Esophagus squamous epithelium (tissue), 4 donors: ENCODE results near the gene PET100.
A peak's percentile ranks its signal among the peaks of the same experiment; 100 is the strongest.

Experiments used
- POLR2A ChIP-seq, 4 donors: fragments of 450-650 bp; IDR thresholded peaks; one replicate each; pipeline ENCODE4 v1.6.1; 2017; ENCODE audit warnings: antibody characterized with exemption in 4 of 4, mild to moderate bottlenecking in 4 of 4, moderate library complexity in 3 of 4
- TF ChIP-seq, protein P1 (sequence below), 6 experiments: fragments of 450-650 bp in 4 of 6; fragments of 200-600 bp in 2 of 6; sonication (generic) in 2 of 6; IDR thresholded peaks; one replicate each; pipeline ENCODE4 v1.5.1; 2016 to 2019; ENCODE audit warnings: antibody characterized with exemption in 6 of 6, mild to moderate bottlenecking in 4 of 6, moderate library complexity in 4 of 6

DNA sequence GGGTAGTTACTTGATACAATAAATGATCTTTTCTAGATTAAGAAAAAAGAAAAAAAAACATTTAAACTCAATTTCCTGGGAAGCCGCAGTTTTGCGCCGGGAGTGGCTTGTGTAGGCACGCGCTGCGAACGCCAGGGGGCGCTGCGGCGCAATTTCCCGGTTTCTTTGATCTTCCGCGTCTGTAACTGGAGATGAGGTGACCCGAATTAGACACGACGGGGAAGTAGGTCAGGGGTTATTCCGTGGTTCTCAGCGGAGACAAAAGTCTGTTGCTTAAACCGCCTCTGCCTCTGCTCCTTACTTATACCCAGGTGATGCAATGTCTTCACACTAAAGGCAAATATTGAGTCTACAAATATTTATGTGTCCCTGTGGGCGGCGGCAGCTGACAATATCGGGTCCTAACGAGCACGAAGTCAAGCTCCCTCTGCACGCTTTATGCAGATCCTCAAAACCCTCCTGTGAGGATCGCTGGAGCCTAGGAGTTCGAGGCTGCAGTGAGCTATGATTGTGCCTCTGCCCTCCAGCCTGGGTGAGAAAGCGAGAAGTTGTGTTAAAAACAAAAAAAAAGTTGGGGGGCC, 22.6 kb downstream of the PET100 start:
- TF ChIP-seq, protein P1, sequence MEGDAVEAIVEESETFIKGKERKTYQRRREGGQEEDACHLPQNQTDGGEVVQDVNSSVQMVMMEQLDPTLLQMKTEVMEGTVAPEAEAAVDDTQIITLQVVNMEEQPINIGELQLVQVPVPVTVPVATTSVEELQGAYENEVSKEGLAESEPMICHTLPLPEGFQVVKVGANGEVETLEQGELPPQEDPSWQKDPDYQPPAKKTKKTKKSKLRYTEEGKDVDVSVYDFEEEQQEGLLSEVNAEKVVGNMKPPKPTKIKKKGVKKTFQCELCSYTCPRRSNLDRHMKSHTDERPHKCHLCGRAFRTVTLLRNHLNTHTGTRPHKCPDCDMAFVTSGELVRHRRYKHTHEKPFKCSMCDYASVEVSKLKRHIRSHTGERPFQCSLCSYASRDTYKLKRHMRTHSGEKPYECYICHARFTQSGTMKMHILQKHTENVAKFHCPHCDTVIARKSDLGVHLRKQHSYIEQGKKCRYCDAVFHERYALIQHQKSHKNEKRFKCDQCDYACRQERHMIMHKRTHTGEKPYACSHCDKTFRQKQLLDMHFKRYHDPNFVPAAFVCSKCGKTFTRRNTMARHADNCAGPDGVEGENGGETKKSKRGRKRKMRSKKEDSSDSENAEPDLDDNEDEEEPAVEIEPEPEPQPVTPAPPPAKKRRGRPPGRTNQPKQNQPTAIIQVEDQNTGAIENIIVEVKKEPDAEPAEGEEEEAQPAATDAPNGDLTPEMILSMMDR (IDR thresholded peaks at IDR 0.05): peak; percentile 95 to 99 (median 98)
- no peak for TF ChIP-seq POLR2A (IDR thresholded peaks at IDR 0.05)
